ENCODE measurements around the gene DIS3.

DNA sequence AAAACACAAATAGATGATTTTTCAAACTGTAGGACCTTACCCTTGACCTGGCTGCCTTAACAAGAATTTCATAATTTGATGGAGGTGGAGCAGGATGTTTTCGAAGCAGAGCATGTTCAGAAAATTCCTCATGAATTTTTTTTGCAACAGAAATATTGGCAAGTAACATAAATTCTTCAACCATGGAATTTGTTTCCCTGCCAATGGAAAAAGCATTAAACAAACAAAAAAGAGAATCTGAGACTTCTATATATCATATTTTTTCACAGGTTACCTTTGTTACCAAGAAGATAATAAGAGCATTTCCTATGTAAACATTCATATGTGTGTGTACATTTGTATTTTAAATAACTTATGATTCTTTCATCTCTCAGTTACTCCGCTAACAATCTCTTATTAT is 18.3 kb downstream of the DIS3 start:
- TF ChIP-seq, protein P1, sequence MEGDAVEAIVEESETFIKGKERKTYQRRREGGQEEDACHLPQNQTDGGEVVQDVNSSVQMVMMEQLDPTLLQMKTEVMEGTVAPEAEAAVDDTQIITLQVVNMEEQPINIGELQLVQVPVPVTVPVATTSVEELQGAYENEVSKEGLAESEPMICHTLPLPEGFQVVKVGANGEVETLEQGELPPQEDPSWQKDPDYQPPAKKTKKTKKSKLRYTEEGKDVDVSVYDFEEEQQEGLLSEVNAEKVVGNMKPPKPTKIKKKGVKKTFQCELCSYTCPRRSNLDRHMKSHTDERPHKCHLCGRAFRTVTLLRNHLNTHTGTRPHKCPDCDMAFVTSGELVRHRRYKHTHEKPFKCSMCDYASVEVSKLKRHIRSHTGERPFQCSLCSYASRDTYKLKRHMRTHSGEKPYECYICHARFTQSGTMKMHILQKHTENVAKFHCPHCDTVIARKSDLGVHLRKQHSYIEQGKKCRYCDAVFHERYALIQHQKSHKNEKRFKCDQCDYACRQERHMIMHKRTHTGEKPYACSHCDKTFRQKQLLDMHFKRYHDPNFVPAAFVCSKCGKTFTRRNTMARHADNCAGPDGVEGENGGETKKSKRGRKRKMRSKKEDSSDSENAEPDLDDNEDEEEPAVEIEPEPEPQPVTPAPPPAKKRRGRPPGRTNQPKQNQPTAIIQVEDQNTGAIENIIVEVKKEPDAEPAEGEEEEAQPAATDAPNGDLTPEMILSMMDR (IDR thresholded peaks at IDR 0.05) = no peak
- no peak for TF ChIP-seq POLR2A (IDR thresholded peaks at IDR 0.05)
